SK-N-SH treated with all-trans-retinoic acid at 6 μM for 48 hours (cell line): ENCODE data around the gene MAP3K14.
"Not testable (repeated sequence)": the region's sequence is repeated elsewhere in the genome, so short reads cannot be mapped to it uniquely, and the experiment has no call there.

Source experiments
- ATAC-seq: fragments of 200-7000 bp; cut with Tn5 transposase; 3 replicates; pipeline ENCODE4 v1.9.1; 2020; ENCODE audit warnings: mild to moderate bottlenecking, moderate library complexity
- ARNTL ChIP-seq: fragments of 450-650 bp; formaldehyde crosslinking; IDR thresholded peaks from 2 replicates; pipeline ENCODE4 v1.5.0; 2020; ENCODE audit warnings: low read depth, mild to moderate bottlenecking, moderate library complexity, borderline replicate concordance
- BACH2 ChIP-seq: fragments of 250-450 bp; sonication (Bioruptor Pico); IDR thresholded peaks from 2 replicates; pipeline ENCODE4 v1.9.0; 2021; ENCODE audit warnings: mild to moderate bottlenecking, borderline replicate concordance
- CREB5 ChIP-seq: fragments of 250-450 bp; sonication (Bioruptor Pico); IDR thresholded peaks from 2 replicates; pipeline ENCODE4 v1.5.1; 2020; ENCODE audit warnings: low read depth, mild to moderate bottlenecking, moderate library complexity
- CSDC2 ChIP-seq: fragments of 250-450 bp; sonication (Bioruptor Pico); IDR thresholded peaks from 2 replicates; pipeline ENCODE4 v1.5.0; 2020; ENCODE audit warnings: mild to moderate bottlenecking, moderate library complexity
- CSRNP3 ChIP-seq: fragments of 250-450 bp; sonication (Bioruptor Pico); IDR thresholded peaks from 2 replicates; pipeline ENCODE4 v1.5.1; 2021; ENCODE audit warnings: mild to moderate bottlenecking, moderate library complexity
- GLIS3 ChIP-seq: fragments of 250-450 bp; sonication (Bioruptor Pico); IDR thresholded peaks from 2 replicates; pipeline ENCODE4 v1.5.0; 2020; ENCODE audit warnings: mild to moderate bottlenecking, moderate library complexity
- ISL1 ChIP-seq: fragments of 250-450 bp; sonication (Bioruptor Pico); IDR thresholded peaks from 2 replicates; pipeline ENCODE4 v2.1.2; 2022; ENCODE audit warnings: mild to moderate bottlenecking, moderate library complexity
- OSR1 ChIP-seq: fragments of 250-450 bp; sonication (Bioruptor Pico); IDR thresholded peaks from 2 replicates; pipeline ENCODE4 v1.8.0; 2022; ENCODE audit warnings: moderate library complexity, mild to moderate bottlenecking, inconsistent platforms
- PATZ1 ChIP-seq: fragments of 250-450 bp; sonication (Bioruptor Pico); IDR thresholded peaks from 2 replicates; pipeline ENCODE4 v1.8.0; 2020; ENCODE audit warnings: mild to moderate bottlenecking, moderate library complexity, borderline replicate concordance
- POU6F1 ChIP-seq: fragments of 250-450 bp; sonication (Bioruptor Pico); IDR thresholded peaks from 2 replicates; pipeline ENCODE4 v1.8.0; 2021; ENCODE audit warnings: low read depth, mild to moderate bottlenecking, moderate library complexity, borderline replicate concordance
- PPARA ChIP-seq: fragments of 250-450 bp; sonication (Bioruptor Pico); IDR thresholded peaks from 2 replicates; pipeline ENCODE4 v1.5.0; 2020; ENCODE audit warnings: mild to moderate bottlenecking, borderline replicate concordance
- RARB ChIP-seq: fragments of 250-450 bp; sonication (Bioruptor Pico); IDR thresholded peaks from 2 replicates; pipeline ENCODE4 v1.8.0; 2021; ENCODE audit warnings: mild to moderate bottlenecking, moderate library complexity
- SNAI2 ChIP-seq: fragments of 250-450 bp; sonication (Bioruptor Pico); IDR thresholded peaks from 2 replicates; pipeline ENCODE4 v1.5.0; 2020; ENCODE audit warnings: mild to moderate bottlenecking, moderate library complexity
- TCF4 ChIP-seq: fragments of 250-450 bp; sonication (Bioruptor Pico); IDR thresholded peaks from 2 replicates; pipeline ENCODE4 v1.8.0; 2021; ENCODE audit warnings: mild to moderate bottlenecking, moderate library complexity, borderline replicate concordance
- TOX ChIP-seq: fragments of 250-450 bp; sonication (Bioruptor Pico); IDR thresholded peaks from 2 replicates; pipeline ENCODE4 v1.8.0; 2021; ENCODE audit warnings: mild to moderate bottlenecking, moderate library complexity, borderline replicate concordance
- TSHZ2 ChIP-seq: fragments of 250-450 bp; sonication (Bioruptor Pico); IDR thresholded peaks from 2 replicates; pipeline ENCODE4 v1.5.0; 2020; ENCODE audit warnings: mild to moderate bottlenecking, moderate library complexity
- ZC3H10 ChIP-seq: fragments of 250-450 bp; sonication (Bioruptor Pico); IDR thresholded peaks from 2 replicates; pipeline ENCODE4 v1.5.1; 2021; ENCODE audit warnings: mild to moderate bottlenecking, moderate library complexity
- ZFP30 ChIP-seq: fragments of 450-650 bp; formaldehyde crosslinking; IDR thresholded peaks from 2 replicates; pipeline ENCODE4 v1.5.0; 2022; ENCODE audit warnings: mild to moderate bottlenecking, moderate library complexity
- ZNF565 ChIP-seq: fragments of 450-650 bp; formaldehyde crosslinking; conservative IDR thresholded peaks from 2 replicates; pipeline ENCODE4 v1.5.0; 2020; ENCODE audit warnings: low read depth, mild to moderate bottlenecking, moderate library complexity
- ZNF70 ChIP-seq: fragments of 450-650 bp; formaldehyde crosslinking; IDR thresholded peaks from 2 replicates; pipeline ENCODE4 v1.5.0; 2020; ENCODE audit warnings: mild to moderate bottlenecking, moderate library complexity
- ZNF8 ChIP-seq: fragments of 450-650 bp; formaldehyde crosslinking; IDR thresholded peaks from 2 replicates; pipeline ENCODE4 v1.5.0; 2020; ENCODE audit warnings: mild to moderate bottlenecking, moderate library complexity

Gene MAP3K14

GRCh38 chr17:45305530-45306087, 11.2 kb downstream of the MAP3K14 start:
- peak; percentile 10 for ATAC-seq
- TF ChIP-seq ZNF8 (CRISPR knock-in tag) = no peak
- TF ChIP-seq PPARA = no peak
- TF ChIP-seq ZNF70 (CRISPR knock-in tag) = no peak
- TF ChIP-seq ZFP30 (CRISPR knock-in tag) = no peak
- no peak for TF ChIP-seq ZC3H10 (CRISPR knock-in tag)
- TF ChIP-seq RARB = no peak
- no peak for TF ChIP-seq SNAI2 (CRISPR knock-in tag)
- TF ChIP-seq BACH2 (CRISPR knock-in tag) = no peak
- no peak for TF ChIP-seq TCF4
- no peak for TF ChIP-seq ARNTL (CRISPR knock-in tag)
- TF ChIP-seq CSRNP3 (CRISPR knock-in tag) = no peak
- TF ChIP-seq TSHZ2 = no peak
- no peak for TF ChIP-seq CREB5 (CRISPR knock-in tag)
- TF ChIP-seq OSR1 = no peak
- no peak for TF ChIP-seq ZNF565 (CRISPR knock-in tag)
- TF ChIP-seq CSDC2 = no peak

- no peak for TF ChIP-seq ZNF8 (CRISPR knock-in tag)
- 0 out of 2 replicates have a peak, but pooled peaks have one; percentile 38 for TF ChIP-seq CSDC2
- TF ChIP-seq ISL1 = 0 out of 2 replicates have a peak, but pooled peaks have one; percentile 20
- TF ChIP-seq PATZ1 (CRISPR knock-in tag) = peak; percentile 77; the same call in 1 of the 2 replicates
- ATAC-seq = peak; percentile 61
These were observed 14.1 kb downstream of the MAP3K14 start for GRCh38 chr17:45302649-45303173.

GRCh38 chr17:45302220-45302619, 14.6 kb downstream of the MAP3K14 start:
- not testable (repeated sequence) for ATAC-seq

GRCh38 chr17:45301674-45302073, 15.1 kb downstream of the MAP3K14 start:
- ATAC-seq = no peak
- TF ChIP-seq RARB (no peak), POU6F1 (CRISPR knock-in tag) (no peak), TOX (CRISPR knock-in tag) (no peak), ZC3H10 (CRISPR knock-in tag) (no peak), ARNTL (CRISPR knock-in tag) (no peak), GLIS3 (CRISPR knock-in tag) (no peak)
